ENCODE data around the gene P2RY8. TPM values are rescaled to one million over a fixed set of nuclear protein-coding genes. Genes with fewer than 3 reads are reported as not detected.
A peak's percentile ranks its signal among the peaks of the same experiment; 100 is the strongest.

Gene P2RY8
- total RNA-seq, 1 experiment from 2014 or later = 0.44 TPM

- TF ChIP-seq TCF7L2 (IDR thresholded peaks at IDR 0.05; ENCODE audit: borderline replicate concordance, extremely low read depth, insufficient read depth, insufficient read length) = no peak
Measured at GRCh38 chrX:1451661-1452515, 85.1 kb downstream of the P2RY8 start (continued).

- Histone ChIP-seq H3K4me3 (replicated peaks in 1 of 2; ENCODE audit: low read depth in 1 of 2, low read length in 2 of 2) (peak overlapping the region; percentile 82 to 83), H3K27ac (ENCODE audit: low read depth, low read length) (no peak overlapping the region; the same call in 1 of the 2 replicates)
- TF ChIP-seq JUND (IDR thresholded peaks at IDR 0.05) (no peak), RAD21 (IDR thresholded peaks at IDR 0.05; ENCODE audit: low read depth) (no peak), YY1 (IDR thresholded peaks at IDR 0.05; ENCODE audit: extremely low read depth, insufficient replicate concordance, low read depth, low read length) (no peak), EGR1 (IDR thresholded peaks at IDR 0.05; ENCODE audit: low read depth) (no peak), EZH2 (IDR thresholded peaks at IDR 0.05) (no peak), POLR2A (IDR thresholded peaks at IDR 0.05; ENCODE audit: borderline replicate concordance, extremely low read depth, insufficient read depth, insufficient read length) (no peak), SIN3A (IDR thresholded peaks at IDR 0.05; ENCODE audit: low read depth) (no peak), CTCF (IDR thresholded peaks at IDR 0.05 in 2 of 3, conservative IDR thresholded peaks at IDR 0.05 in 1 of 3; ENCODE audit: borderline replicate concordance in 1 of 3, insufficient read depth in 1 of 3, low read depth in 2 of 3, low read length in 2 of 3) (no peak)
Measured at GRCh38 chrX:1451251-1451660, 85.7 kb downstream of the P2RY8 start.

More at GRCh38 chrX:1451251-1451660, 85.7 kb downstream of the P2RY8 start:
- Histone ChIP-seq H3K27me3 (ENCODE audit: insufficient read depth, low read length) (no peaks in the 10 kb centered on the region), H3K9me3 (ENCODE audit: control insufficient read depth in 1 of 2, insufficient read depth in 1 of 2, low read depth in 1 of 2, low read length in 2 of 2) (no peaks in the 10 kb centered on the region; a peak in 1 of 4 replicates), H3K36me3 (ENCODE audit: control insufficient read depth in 1 of 2, insufficient read depth in 2 of 2, low read length in 2 of 2) (peaks cover 0 to 15% of the 10 kb centered on the region in 2 experiments; a peak in 1 of 4 replicates), H3K4me2 (ENCODE audit: low read length) (peak overlapping the region; percentile 72), H3K4me1 (ENCODE audit: control insufficient read depth in 1 of 2, insufficient read depth in 2 of 2, low read length in 2 of 2) (peaks cover 0 to 8% of the 10 kb centered on the region in 2 experiments; a peak in 1 of 4 replicates), H3K9me2 (ENCODE audit: insufficient read depth) (no peaks in the 10 kb centered on the region), H3K9ac (ENCODE audit: low read length) (peak overlapping the region; percentile 93; the same call in 1 of the 2 replicates), H3K79me2 (ENCODE audit: insufficient read depth, low read length) (peaks cover 59% of the 10 kb centered on the region), H2AFZ (ENCODE audit: low read depth, low read length, poor library complexity, severe bottlenecking) (no peak overlapping the region), H4K20me1 (ENCODE audit: insufficient read depth) (no peaks in the 10 kb centered on the region)
- no peak for DNase-seq (ENCODE audit: low read depth, low spot score)
- no TSS peak for BruUV-seq (replicated peaks)
- ChIA-PET RAD21 (ENCODE audit: low non-redundant PET in 1 of 2, low total read pairs in 2 of 2, uncharacterized antibody in 2 of 2, unreplicated experiment in 2 of 2) (no interaction called here), POLR2A (no interaction called here), CTCF (no interaction called here)
- no peak for ATAC-seq
- intact Hi-C loops (cut with micrococcal nuclease) = loop anchor here (5.0 to 10.0 kb wide), 5 partner anchors 131 to 1176 kb away; no protein-coding TSS in a partner anchor

Data from HCT116 (cell line).